Tibial artery (tissue), 4 donors: Measurements from ENCODE around the gene NOC4L.
A peak's percentile ranks its signal among the peaks of the same experiment; 100 is the strongest.

Source experiments
- DNase-seq, 2 donors: peaks; one replicate each; pipeline ENCODE4 v3.0.0-alpha.2; 2019
- H3K27ac ChIP-seq, 2 donors: fragments of 200-600 bp; sonication (generic) in 1 of 2; 1 replicate in 1 of 2; 2 replicates in 1 of 2; pipeline ENCODE4 v1.5.1; 2018 to 2019; ENCODE audit warnings: mild to moderate bottlenecking in 1 of 2
- H3K27me3 ChIP-seq, 2 donors: fragments of 200-600 bp; sonication (generic) in 1 of 2; one replicate each; pipeline versions ENCODE4 v1.5.1 to v1.6.0; 2016 to 2019
- H3K36me3 ChIP-seq, 3 donors: fragments of 200-600 bp; sonication (generic) in 2 of 3; one replicate each; pipeline ENCODE4 v1.5.1; 2016 to 2019; ENCODE audit warnings: mild to moderate bottlenecking in 2 of 3
- H3K4me1 ChIP-seq, 4 donors: fragments of 200-600 bp; sonication (generic) in 2 of 4; 1 replicate in 3 of 4; 2 replicates in 1 of 4; pipeline ENCODE4 v1.5.1; 2016 to 2019
- H3K4me3 ChIP-seq, 2 donors: fragments of 200-600 bp; sonication (generic) in 1 of 2; 1 replicate in 1 of 2; 2 replicates in 1 of 2; pipeline ENCODE4 v1.5.1; 2018 to 2019; ENCODE audit warnings: mild to moderate bottlenecking in 2 of 2
- H3K9me3 ChIP-seq, 3 donors: fragments of 200-600 bp; sonication (generic) in 1 of 3; one replicate each; pipeline ENCODE4 v1.5.1; 2016 to 2019
- intact Hi-C: fragments of 100-400 bp; cut with DNase I; formaldehyde crosslinking; loops from one replicate; pipeline ENCODE4 v1.15.0; 2023; ENCODE audit warnings: low total_unique reads
- TF ChIP-seq, protein P1 (sequence below), 2 experiments: fragments of 200-600 bp in 1 of 2; fragments of 450-650 bp in 1 of 2; IDR thresholded peaks; one replicate each; pipeline ENCODE4 v1.5.1; 2017 to 2019; ENCODE audit warnings: antibody characterized with exemption in 2 of 2, mild to moderate bottlenecking in 1 of 2, moderate library complexity in 1 of 2

The NOC4L gene

DNA sequence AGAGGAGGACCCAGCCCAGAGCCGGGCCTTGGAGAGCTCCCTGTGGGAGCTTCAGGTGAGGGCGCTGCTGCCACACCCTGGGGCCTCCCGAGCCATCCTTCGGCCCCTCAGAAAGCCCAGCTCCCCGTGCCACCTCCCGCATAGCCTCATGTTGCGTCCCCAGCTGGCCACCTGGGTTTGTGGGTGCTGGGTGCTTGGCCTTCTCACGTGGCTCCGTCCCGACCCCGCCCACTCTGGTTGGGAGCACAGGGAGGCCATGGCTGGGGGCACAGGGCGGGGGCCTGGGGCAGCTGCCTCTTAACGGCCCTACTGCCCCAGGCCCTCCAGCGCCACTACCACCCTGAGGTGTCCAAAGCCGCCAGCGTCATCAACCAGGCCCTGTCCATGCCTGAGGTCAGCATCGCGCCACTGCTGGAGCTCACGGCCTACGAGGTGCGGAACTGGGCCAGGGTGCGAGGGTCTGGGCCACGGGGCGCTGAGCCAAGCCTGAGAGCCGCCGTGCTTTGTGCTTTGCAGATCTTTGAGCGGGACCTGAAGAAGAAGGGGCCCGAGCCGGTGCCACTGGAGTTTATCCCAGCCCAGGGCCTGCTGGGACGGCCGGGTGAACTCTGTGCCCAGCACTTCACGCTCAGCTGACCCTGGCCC lies 7.6 kb downstream of the NOC4L start:
- no peak overlapping the region for H3K27ac ChIP-seq
- H3K4me3 ChIP-seq, result no peak overlapping the region
- intact Hi-C loops, result loop anchor here (5.0 kb wide), 1 partner anchor 260 kb away; no protein-coding TSS in a partner anchor
- DNase-seq, result peak in 1 of 2 donors; percentile 60
- peaks cover 0 to 66% (median 15%) of the 10 kb centered on the region in 3 donors for H3K36me3 ChIP-seq
- peaks cover 0 to 8% (median 5%) of the 10 kb centered on the region in 4 donors for H3K4me1 ChIP-seq
- no peaks in the 10 kb centered on the region for H3K9me3 ChIP-seq
- TF ChIP-seq, protein P1, sequence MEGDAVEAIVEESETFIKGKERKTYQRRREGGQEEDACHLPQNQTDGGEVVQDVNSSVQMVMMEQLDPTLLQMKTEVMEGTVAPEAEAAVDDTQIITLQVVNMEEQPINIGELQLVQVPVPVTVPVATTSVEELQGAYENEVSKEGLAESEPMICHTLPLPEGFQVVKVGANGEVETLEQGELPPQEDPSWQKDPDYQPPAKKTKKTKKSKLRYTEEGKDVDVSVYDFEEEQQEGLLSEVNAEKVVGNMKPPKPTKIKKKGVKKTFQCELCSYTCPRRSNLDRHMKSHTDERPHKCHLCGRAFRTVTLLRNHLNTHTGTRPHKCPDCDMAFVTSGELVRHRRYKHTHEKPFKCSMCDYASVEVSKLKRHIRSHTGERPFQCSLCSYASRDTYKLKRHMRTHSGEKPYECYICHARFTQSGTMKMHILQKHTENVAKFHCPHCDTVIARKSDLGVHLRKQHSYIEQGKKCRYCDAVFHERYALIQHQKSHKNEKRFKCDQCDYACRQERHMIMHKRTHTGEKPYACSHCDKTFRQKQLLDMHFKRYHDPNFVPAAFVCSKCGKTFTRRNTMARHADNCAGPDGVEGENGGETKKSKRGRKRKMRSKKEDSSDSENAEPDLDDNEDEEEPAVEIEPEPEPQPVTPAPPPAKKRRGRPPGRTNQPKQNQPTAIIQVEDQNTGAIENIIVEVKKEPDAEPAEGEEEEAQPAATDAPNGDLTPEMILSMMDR (IDR thresholded peaks at IDR 0.05), result no peak
- no peaks in the 10 kb centered on the region for H3K27me3 ChIP-seq

DNA sequence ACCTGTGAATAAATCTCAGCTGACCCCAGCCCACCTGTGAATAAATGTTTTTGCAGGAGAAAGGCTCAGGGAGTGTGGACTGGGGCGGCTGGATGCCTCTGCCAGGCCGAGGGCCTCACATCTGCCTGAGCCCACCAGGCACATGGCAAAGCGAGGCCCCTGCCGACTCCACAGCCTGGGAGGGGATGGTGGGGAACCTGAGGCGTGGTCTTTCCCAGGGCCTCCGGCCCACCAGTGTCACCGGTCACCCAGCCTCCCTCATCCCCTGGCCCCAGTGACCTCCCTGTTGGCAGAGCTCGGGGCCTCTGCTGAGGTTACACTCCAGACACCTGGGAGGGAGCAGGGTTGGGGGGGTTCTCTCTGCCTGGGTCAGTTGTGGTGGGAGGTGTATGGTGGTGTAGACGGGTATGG lies 8.2 kb downstream of the NOC4L start:
- Histone ChIP-seq H3K27ac (no peak overlapping the region), H3K36me3 (peaks cover 0 to 66% (median 17%) of the 10 kb centered on the region in 3 donors), H3K27me3 (no peaks in the 10 kb centered on the region), H3K4me3 (no peak overlapping the region), H3K4me1 (peaks cover 0 to 8% (median 5%) of the 10 kb centered on the region in 4 donors), H3K9me3 (no peaks in the 10 kb centered on the region)
- TF ChIP-seq, protein P1 (IDR thresholded peaks at IDR 0.05), result no peak
- intact Hi-C loops, result loop anchor here (5.0 kb wide), 1 partner anchor 260 kb away; no protein-coding TSS in a partner anchor
- DNase-seq, result peak in 1 of 2 donors; percentile 59

DNA sequence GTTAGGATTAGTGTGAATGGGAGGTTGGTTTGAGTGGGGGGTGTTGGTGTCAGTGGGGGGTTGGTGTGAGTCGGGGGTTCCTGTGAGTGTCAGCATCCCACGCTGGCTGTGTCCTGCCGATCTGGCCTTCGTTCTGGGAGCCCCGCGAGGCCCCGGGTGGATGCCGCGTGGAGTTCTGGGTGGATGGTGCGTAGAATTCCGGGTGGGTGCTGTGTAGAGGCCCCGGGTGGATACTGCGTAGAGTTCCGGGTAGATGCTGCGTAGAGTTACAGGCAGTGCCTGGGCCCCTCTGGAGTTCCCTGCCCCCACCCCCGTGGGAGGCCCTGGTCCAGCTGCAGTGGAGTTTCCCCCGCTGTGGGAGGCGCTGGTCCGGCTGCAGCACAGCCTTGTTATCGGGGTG lies 8.7 kb downstream of the NOC4L start:
- intact Hi-C loops, result loop anchor here (5.0 kb wide), 1 partner anchor 259 kb away; no protein-coding TSS in a partner anchor

DNA sequence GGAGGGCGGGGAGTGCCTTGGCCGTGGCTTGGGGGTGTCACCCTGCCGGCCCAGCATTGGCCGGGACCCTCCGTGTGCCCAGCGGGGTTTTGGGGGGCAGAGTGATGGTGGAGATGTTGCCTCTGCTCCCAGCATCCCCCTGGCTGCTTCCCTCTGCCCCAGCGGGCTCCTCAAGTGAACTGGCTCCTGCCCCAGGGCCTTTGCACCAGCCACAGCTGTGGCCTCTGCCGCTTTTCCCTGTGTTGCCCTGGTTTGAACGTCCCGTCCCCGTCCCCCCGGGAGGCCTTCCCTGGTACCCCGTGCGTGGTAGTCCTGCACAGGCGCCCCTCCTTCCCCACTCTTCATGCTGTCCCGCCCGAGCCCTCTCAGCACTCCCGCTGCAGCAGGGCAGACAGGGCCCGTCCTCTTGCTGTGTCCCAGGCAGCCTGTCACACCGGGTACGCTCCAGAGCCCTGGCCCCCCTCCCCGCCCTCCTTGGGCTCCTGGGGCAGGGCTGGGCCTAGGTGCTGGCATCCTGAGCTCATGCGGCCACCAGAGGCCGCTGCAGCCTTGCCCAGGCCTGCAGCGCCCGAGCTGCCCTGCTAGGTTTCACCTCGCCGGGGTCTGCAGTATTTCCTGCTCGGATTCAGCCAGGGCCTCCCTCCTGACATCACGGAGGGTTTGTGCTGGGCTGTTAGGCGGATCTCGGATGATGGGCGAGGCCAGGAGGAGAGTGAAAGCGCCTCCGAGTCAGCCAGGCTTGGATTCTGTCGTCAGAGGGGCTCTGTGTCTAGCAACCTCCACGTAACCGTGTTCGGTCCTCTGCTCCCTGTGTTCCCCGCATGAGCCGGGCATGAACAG lies 9.5 kb downstream of the NOC4L start:
- intact Hi-C loops, result loop anchor here (1.0 to 5.0 kb wide), 2 partner anchors 259 to 462 kb away; no protein-coding TSS in a partner anchor
- Histone ChIP-seq H3K27ac (no peak overlapping the region), H3K36me3 (peaks cover 0 to 66% (median 24%) of the 10 kb centered on the region in 3 donors), H3K27me3 (no peaks in the 10 kb centered on the region), H3K4me1 (peaks cover 0 to 8% (median 5%) of the 10 kb centered on the region in 4 donors), H3K4me3 (peak overlapping the region; percentile 8 to 34), H3K9me3 (no peaks in the 10 kb centered on the region)
- TF ChIP-seq, protein P1 (IDR thresholded peaks at IDR 0.05), result peak; percentile 85 to 91
- DNase-seq, result peak; percentile 36 to 61

More for the DNA sequence above, 8.7 kb downstream of the NOC4L start:
- DNase-seq, result peak in 1 of 2 donors; percentile 64
- Histone ChIP-seq H3K27ac (no peak overlapping the region), H3K4me1 (peaks cover 0 to 8% (median 5%) of the 10 kb centered on the region in 4 donors), H3K36me3 (peaks cover 0 to 66% (median 17%) of the 10 kb centered on the region in 3 donors), H3K9me3 (no peaks in the 10 kb centered on the region), H3K4me3 (no peak overlapping the region), H3K27me3 (no peaks in the 10 kb centered on the region)
- TF ChIP-seq, protein P1 (IDR thresholded peaks at IDR 0.05), result no peak

DNA sequence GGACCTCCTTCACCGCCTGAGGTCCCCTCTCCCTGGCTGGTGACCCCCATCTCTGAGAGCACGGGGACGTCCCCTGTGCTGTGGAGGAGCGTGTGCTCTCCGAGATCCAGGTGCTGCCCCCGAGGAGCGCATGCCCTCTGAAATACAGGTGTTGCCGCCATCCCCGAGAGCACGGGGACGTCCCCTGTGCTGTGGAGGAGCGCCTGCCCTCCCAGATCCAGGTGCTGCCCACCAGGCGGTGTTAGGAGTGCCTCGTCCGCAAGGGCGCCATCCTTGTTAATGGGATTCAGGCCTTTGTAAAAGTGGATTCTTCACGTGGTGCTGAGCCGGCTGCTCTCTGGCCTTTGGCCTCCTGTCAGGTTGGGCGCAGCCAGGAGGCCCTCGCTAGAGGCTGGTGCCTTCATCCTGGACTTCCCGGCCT lies 10.1 kb downstream of the NOC4L start:
- TF ChIP-seq, protein P1 (IDR thresholded peaks at IDR 0.05), result no peak
- peak overlapping the region; percentile 8 to 34 for H3K4me3 ChIP-seq
- H3K4me1 ChIP-seq, result peaks cover 0 to 8% (median 5%) of the 10 kb centered on the region in 4 donors
- DNase-seq, result no peak
- H3K27me3 ChIP-seq, result no peaks in the 10 kb centered on the region
- H3K9me3 ChIP-seq, result no peaks in the 10 kb centered on the region
- H3K27ac ChIP-seq, result no peak overlapping the region
- intact Hi-C loops, result loop anchor here (1.0 to 5.0 kb wide), 2 partner anchors 258 to 461 kb away; no protein-coding TSS in a partner anchor
- H3K36me3 ChIP-seq, result peaks cover 0 to 60% (median 24%) of the 10 kb centered on the region in 3 donors
